HG02840 (cell line): ENCODE data around the gene PRKCA.
"Not testable (repeated sequence)": the region's sequence is repeated elsewhere in the genome, so short reads cannot be mapped to it uniquely, and the experiment has no call there.

ENCODE experiments used
- ATAC-seq: cut with Tn5 transposase; IDR thresholded peaks from one replicate; pipeline ENCODE4 v1.9.1; 2021; ENCODE audit warnings: mild to moderate bottlenecking, moderate library complexity, moderate number of reproducible peaks; ENCODE audit not compliant: unreplicated experiment, low FRiP score

Gene PRKCA

DNA sequence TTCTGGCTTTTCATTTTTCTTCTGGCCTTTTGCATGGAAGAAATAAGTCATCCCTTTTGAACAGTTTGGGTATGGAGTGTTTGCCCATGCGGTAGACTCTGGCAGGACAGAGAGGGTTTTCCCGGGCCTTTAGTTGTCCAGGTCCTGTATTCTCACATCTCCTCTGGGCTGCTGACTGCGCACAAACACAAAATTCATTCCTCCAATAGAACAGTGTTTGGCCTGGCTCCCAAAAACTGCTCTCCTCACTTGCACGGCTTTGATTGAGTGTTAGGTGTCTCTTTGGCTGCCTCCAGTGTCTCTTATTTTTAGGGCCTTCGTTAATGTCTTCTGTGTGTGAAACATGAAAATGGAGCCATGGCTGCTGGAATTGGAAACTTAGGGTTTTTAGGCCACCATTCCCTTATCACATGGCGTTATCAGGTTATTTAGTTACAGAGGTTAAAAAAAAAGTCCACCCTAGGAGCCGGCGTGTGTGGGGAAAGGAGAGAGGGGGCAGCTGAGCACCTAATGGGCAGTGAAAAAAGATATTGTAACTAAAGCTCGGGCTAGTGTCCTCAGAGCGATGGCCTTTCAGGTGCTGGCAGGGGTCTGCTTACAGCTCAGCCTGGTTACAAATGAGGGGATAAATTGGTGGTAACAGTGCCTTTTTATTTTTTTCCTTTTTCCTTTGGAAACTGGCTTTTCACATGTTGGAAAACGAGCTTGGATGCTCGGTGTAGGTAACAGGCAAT, 47.3 kb downstream of the PRKCA start:
- no peak for ATAC-seq

GRCh38 chr17:66350576-66350975, 48.2 kb downstream of the PRKCA start:
- ATAC-seq: not testable (repeated sequence)

DNA sequence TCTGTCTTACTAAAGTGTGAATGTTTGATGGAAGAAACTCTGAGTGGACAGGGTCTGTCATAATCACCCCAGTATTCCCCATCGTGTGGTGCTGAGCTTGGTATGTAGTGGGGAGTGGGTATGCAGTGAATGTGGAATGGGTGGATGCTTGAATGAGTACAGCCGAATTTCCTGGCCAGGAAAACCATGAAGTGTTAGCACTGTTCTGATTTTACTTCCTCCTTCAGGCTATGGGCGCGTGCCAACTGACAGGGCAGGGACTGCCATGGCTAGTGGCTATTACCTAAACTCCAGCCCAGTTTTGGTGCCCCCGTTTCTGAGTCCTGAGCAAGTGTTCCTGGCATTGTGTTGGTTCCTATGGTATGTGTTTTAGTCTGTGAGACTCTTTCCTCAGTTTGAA, 48.6 kb downstream of the PRKCA start:
- ATAC-seq: no peak

GRCh38 chr17:66351701-66352100, 49.3 kb downstream of the PRKCA start:
- ATAC-seq: no peak

DNA sequence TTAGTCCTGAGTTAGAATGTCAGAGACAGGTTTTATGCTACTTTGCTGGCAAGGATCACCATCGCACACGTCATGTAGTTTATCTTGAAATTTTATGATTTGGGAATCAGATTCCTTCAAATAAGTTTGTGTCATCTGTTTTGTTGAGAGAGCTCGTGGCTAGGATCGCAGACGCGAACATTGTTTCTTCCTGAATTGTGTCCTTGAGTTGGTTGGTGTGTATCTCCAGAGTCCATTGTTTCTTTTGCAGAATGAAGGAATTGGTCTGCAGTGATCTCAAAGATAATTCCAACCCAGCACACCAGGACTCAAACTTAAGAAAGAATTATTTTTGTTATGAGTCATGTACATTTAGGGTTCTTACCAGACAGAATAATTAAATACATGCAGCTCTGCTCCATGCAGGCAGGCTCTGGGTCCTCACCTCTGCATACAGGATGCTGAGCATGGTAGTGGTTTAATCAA, 51.6 kb downstream of the PRKCA start:
- ATAC-seq: no peak

DNA sequence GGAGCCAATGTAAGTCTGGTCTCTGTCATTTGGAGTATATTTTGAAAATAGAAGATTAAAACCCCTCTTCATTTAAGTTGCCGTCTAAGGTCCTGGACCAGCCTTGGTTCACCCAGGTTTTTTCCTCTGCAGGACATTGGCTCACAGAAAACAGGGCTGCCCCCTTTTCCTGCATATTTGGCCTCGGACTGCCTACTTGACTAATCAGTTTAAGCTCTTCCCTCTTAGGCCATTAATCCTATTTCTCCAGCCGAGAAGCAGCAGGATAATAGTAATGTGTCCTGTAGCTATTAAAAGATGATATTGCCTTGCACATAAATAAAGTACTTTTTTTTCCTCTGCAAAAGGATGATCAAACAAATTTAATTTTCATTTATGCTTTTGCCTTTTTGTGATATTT, 52.1 kb downstream of the PRKCA start:
- ATAC-seq: no peak

GRCh38 chr17:66354981-66355380, 52.6 kb downstream of the PRKCA start:
- ATAC-seq: no peak

DNA sequence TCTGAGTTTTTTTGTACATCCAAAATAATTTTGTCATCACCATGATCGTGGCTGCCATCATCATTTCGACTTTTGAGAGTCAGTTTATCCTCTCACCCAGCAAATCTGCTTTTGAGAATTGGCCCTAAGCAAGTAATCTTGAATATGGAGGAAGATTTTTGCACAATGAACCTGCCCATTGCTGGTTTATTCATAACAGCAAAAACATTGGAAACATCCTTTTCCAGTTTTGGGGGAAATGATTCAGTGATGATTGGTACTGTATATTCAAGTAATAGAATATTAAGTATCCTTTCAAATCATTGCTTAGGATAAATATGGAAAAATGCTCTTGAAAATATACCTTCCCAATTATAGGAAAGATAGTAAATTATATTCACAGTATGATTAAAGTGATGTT, 53.1 kb downstream of the PRKCA start:
- ATAC-seq: no peak

DNA sequence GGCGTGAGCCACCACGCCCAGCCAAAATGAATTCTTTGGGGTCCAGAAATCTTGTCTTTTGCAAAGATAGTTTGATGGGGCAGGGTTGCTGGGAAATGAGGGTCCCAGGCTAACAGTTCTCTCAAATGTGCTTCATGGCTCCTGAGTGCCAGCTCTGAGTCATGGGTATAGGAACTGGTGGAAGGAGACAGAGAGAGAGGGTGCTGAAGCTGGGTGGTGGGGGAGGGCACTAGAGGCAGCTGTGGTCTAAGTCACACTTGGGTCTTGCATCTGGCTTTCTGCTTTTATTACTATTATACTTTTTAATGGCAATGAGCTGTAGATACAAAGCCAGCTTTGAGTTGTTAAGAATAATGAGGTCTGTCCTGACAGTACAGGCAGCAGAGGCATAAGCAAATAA, 54.6 kb downstream of the PRKCA start:
- ATAC-seq: no peak

- no peak for ATAC-seq
Observed at GRCh38 chr17:66359351-66359750, 56.9 kb downstream of the PRKCA start.

GRCh38 chr17:66360961-66361565, 58.6 kb downstream of the PRKCA start:
- not testable (repeated sequence) for ATAC-seq

DNA sequence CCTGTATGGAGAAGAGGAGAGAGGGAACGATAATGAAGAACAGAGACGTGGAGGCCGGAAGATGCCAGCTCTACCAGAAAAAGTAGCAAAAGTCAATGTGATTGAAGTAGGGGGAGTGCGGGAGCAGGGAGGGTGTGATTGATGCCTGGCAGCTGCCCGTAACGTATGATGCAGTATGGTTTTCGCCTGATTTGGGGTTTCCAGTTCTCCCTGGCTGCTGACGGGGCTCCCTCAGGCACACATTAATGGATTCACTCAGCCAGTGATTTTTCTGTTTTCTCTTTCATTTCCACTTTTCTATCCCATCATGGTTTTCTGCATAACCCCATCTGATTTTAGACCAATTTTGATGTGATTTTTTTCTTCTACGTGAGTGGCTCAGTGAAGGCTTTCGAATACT, 62.1 kb downstream of the PRKCA start:
- no peak for ATAC-seq

GRCh38 chr17:66364990-66365490, 62.6 kb downstream of the PRKCA start:
- no peak for ATAC-seq

DNA sequence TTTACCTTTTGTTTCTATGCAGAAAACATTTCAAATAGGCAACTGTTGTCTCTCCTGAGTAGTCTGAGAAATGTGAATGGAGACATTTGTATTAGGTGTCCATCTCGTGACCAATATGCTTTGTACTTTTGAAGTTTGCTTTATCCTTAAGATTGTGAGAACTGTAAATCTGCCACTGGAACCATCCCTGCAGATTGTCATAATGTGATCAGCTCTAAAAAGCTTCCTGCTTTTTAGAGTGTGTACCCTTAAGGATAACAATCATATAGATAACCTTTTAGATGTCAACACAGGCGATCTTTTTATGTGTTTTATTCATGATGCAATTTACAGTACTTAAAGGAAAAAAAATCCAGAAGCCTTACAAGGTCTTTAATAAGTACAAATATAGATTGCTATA, 63.5 kb downstream of the PRKCA start:
- ATAC-seq: no peak

- no peak for ATAC-seq
Observed at GRCh38 chr17:66367107-66367506, 64.7 kb downstream of the PRKCA start.

- no peak for ATAC-seq
Observed at GRCh38 chr17:66369830-66370229, 67.4 kb downstream of the PRKCA start.

- no peak for ATAC-seq
Observed at GRCh38 chr17:66371561-66371960, 69.1 kb downstream of the PRKCA start.

- ATAC-seq: no peak
Observed at GRCh38 chr17:66372182-66372581, 69.8 kb downstream of the PRKCA start.

- no peak for ATAC-seq
Observed at GRCh38 chr17:66373079-66373478, 70.7 kb downstream of the PRKCA start.

- ATAC-seq: no peak
Observed at GRCh38 chr17:66373944-66374817, 71.8 kb downstream of the PRKCA start.

DNA sequence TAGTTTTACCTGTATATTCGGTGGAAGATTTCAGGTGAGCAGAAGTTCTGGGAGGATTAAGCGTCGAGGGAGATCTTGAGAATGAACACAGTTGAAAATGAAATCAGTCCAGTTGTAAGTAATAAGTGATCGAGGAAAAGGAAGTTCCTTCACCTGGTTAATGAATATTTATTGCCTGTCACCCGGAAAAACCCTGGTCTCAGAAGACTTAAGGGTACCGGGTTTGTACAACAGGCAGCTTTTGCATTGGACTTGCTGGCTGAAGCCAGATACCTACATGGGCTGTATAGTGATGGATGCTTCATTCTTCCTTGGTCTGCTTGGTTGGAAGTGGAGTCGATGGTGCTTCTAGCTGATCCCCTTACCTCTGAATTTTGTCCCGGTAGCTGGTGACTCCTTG, 72.7 kb downstream of the PRKCA start:
- ATAC-seq: no peak
